B cell (primary cell): ENCODE measurements around the gene ERICH3.

Experiments used
- CTCF ChIP-seq: fragments of 200-600 bp; IDR thresholded peaks from one replicate; pipeline ENCODE4 v1.8.0; 2022; ENCODE audit warnings: antibody characterized with exemption, mild to moderate bottlenecking
- EZH2 ChIP-seq: IDR thresholded peaks from 2 replicates; pipeline ENCODE4 v1.6.1; 2012; ENCODE audit warnings: borderline replicate concordance, low read depth, mild to moderate bottlenecking, moderate library complexity, low read length; ENCODE audit not compliant: insufficient read depth, poor library complexity, severe bottlenecking

GRCh38 chr1:74530892-74531291 is 142.7 kb downstream of the ERICH3 start:
- TF ChIP-seq CTCF (no peak), EZH2 (no peak)
